Endothelial cell (in vitro differentiated cells): ENCODE measurements around the gene DCAF11. TPM values are rescaled to one million over a fixed set of nuclear protein-coding genes. Genes with fewer than 3 reads are reported as not detected.
A peak's percentile ranks its signal among the peaks of the same experiment; 100 is the strongest.
"Not testable (repeated sequence)": the region's sequence is repeated elsewhere in the genome, so short reads cannot be mapped to it uniquely, and the experiment has no call there.

Experiments used
- DNase-seq: peaks from one replicate; pipeline ENCODE4 v3.0.0; 2021; ENCODE audit warnings: low spot score
- H3K27ac Mint-ChIP-seq: one replicate; pipeline ENCODE4 v1.8.0; 2021; ENCODE audit warnings: mixed read lengths, inconsistent platforms; ENCODE audit not compliant: unreplicated experiment
- H3K27me3 Mint-ChIP-seq: one replicate; pipeline ENCODE4 v1.8.0; 2021; ENCODE audit warnings: mild to moderate bottlenecking, moderate library complexity, mixed read lengths, inconsistent platforms; ENCODE audit not compliant: unreplicated experiment
- H3K36me3 Mint-ChIP-seq: one replicate; pipeline ENCODE4 v1.8.0; 2021; ENCODE audit warnings: mild to moderate bottlenecking, low read depth, mixed read lengths, inconsistent platforms; ENCODE audit not compliant: unreplicated experiment
- H3K4me1 Mint-ChIP-seq: one replicate; pipeline ENCODE4 v1.8.0; 2021; ENCODE audit warnings: mild to moderate bottlenecking, mixed read lengths, inconsistent platforms; ENCODE audit not compliant: unreplicated experiment
- H3K4me3 Mint-ChIP-seq: one replicate; pipeline ENCODE4 v1.8.0; 2021; ENCODE audit warnings: mild to moderate bottlenecking, mixed read lengths, inconsistent platforms; ENCODE audit not compliant: unreplicated experiment
- H3K9me3 Mint-ChIP-seq: one replicate; pipeline ENCODE4 v1.8.0; 2021; ENCODE audit warnings: mixed read lengths, inconsistent platforms; ENCODE audit not compliant: unreplicated experiment
- CTCF ChIP-seq: fragments of 200-600 bp; sonication (generic); IDR thresholded peaks from one replicate; pipeline ENCODE4 v1.5.0; 2021; ENCODE audit warnings: antibody characterized with exemption; ENCODE audit not compliant: unreplicated experiment
- total RNA-seq: library from RNA; stranded (reverse); fragmentation: NEBNext Ultra II Directional; extraction: Animal tissue kit (Norgen Biotek cat#: 25700); gene quantifications from one replicate; pipeline ENCODE4 v1.2.1, GENCODE V29; 2021; ENCODE audit not compliant: unreplicated experiment

The DCAF11 gene
- total RNA-seq, 1 donor from 2014 or later, result 38.2 TPM

GRCh38 chr14:24100982-24101494 is 13.5 kb upstream of the DCAF11 start:
- H3K36me3 Mint-ChIP-seq, result peaks cover 32% of the 10 kb centered on the region
- DNase-seq, result no peak
- no peak overlapping the region for H3K27ac Mint-ChIP-seq
- peaks cover 3% of the 10 kb centered on the region for H3K4me1 Mint-ChIP-seq
- H3K9me3 Mint-ChIP-seq, result no peaks in the 10 kb centered on the region
- peaks cover 8% of the 10 kb centered on the region for H3K27me3 Mint-ChIP-seq
- no peak overlapping the region for H3K4me3 Mint-ChIP-seq
- TF ChIP-seq CTCF, result no peak

GRCh38 chr14:24102357-24103048 is 12.1 kb upstream of the DCAF11 start:
- Mint-ChIP-seq H3K36me3 (peaks cover 29% of the 10 kb centered on the region), H3K27ac (no peak overlapping the region), H3K4me1 (peaks cover 5% of the 10 kb centered on the region), H3K9me3 (no peaks in the 10 kb centered on the region), H3K4me3 (peak overlapping the region; percentile 25), H3K27me3 (peaks cover 8% of the 10 kb centered on the region)
- TF ChIP-seq CTCF, result no peak
- no peak for DNase-seq

- H3K4me3 Mint-ChIP-seq, result peak overlapping the region; percentile 56
- H3K27ac Mint-ChIP-seq, result no peak overlapping the region
- H3K4me1 Mint-ChIP-seq, result peaks cover 5% of the 10 kb centered on the region
Measured at GRCh38 chr14:24103451-24103850, 11.1 kb upstream of the DCAF11 start.

GRCh38 chr14:24105609-24106239 is 8.9 kb upstream of the DCAF11 start:
- not testable (repeated sequence) for H3K27ac Mint-ChIP-seq, H3K4me1 Mint-ChIP-seq, H3K27me3 Mint-ChIP-seq

More at GRCh38 chr14:24103451-24103850, 11.1 kb upstream of the DCAF11 start:
- H3K9me3 Mint-ChIP-seq, result no peaks in the 10 kb centered on the region
- H3K27me3 Mint-ChIP-seq, result peaks cover 6% of the 10 kb centered on the region
- no peak for DNase-seq
- peaks cover 29% of the 10 kb centered on the region for H3K36me3 Mint-ChIP-seq
- TF ChIP-seq CTCF, result no peak

GRCh38 chr14:24106672-24107271 is 7.8 kb upstream of the DCAF11 start:
- Mint-ChIP-seq H3K27ac (no peak overlapping the region), H3K36me3 (peaks cover 29% of the 10 kb centered on the region), H3K27me3 (peaks cover 6% of the 10 kb centered on the region), H3K4me1 (peaks cover 8% of the 10 kb centered on the region), H3K9me3 (no peaks in the 10 kb centered on the region), H3K4me3 (no peak overlapping the region)
- TF ChIP-seq CTCF, result no peak
- DNase-seq, result no peak

More at GRCh38 chr14:24105609-24106239, 8.9 kb upstream of the DCAF11 start:
- Mint-ChIP-seq H3K4me3 (peak overlapping the region; percentile 29), H3K36me3 (peaks cover 29% of the 10 kb centered on the region)
- not testable (repeated sequence) for H3K9me3 Mint-ChIP-seq, DNase-seq
